Ovary (tissue), 9 donors: Measurements from ENCODE around the gene CERCAM. TPM values are rescaled to one million over a fixed set of nuclear protein-coding genes. Genes with fewer than 3 reads are reported as not detected.

Source experiments
- DNase-seq, 5 donors: peaks; one replicate each; pipeline ENCODE4 v3.0.0-alpha.2; 2019 to 2020
- H3K27ac ChIP-seq, 2 donors: fragments of 200-600 bp; one replicate each; pipeline versions ENCODE4 v1.5.1 to v1.8.0; 2019 to 2022
- H3K27me3 ChIP-seq: fragments of 200-600 bp; one replicate; pipeline ENCODE4 v1.8.0; 2022
- H3K36me3 ChIP-seq: fragments of 200-600 bp; sonication (generic); one replicate; pipeline ENCODE4 v1.5.1; 2019
- H3K4me1 ChIP-seq: one replicate; pipeline ENCODE4 v1.8.1; 2013; ENCODE audit warnings: mild to moderate bottlenecking, moderate library complexity; ENCODE audit not compliant: insufficient read depth
- H3K4me3 ChIP-seq: fragments of 200-600 bp; sonication (generic); one replicate; pipeline ENCODE4 v1.5.1; 2017
- H3K9me3 ChIP-seq, 2 donors: fragments of 200-600 bp in 1 of 2; sonication (generic) in 1 of 2; one replicate each; pipeline versions ENCODE4 v1.5.1 to v1.8.1; 2013 to 2019; ENCODE audit warnings: mild to moderate bottlenecking in 1 of 2, moderate library complexity in 1 of 2
- CTCF ChIP-seq, 3 donors: fragments of 450-650 bp in 2 of 3; fragments of 200-600 bp in 1 of 3; IDR thresholded peaks; one replicate each; pipeline versions ENCODE4 v1.5.1 to v1.8.0; 2016 to 2022; ENCODE audit warnings: antibody characterized with exemption in 3 of 3, mild to moderate bottlenecking in 1 of 3
- EP300 ChIP-seq: sonication (generic); formaldehyde crosslinking; IDR thresholded peaks from one replicate; pipeline ENCODE4 v1.6.1; 2017; ENCODE audit warnings: antibody characterized with exemption
- POLR2A ChIP-seq: fragments of 450-650 bp; IDR thresholded peaks from one replicate; pipeline ENCODE4 v1.6.1; 2017; ENCODE audit warnings: antibody characterized with exemption, mild to moderate bottlenecking, moderate library complexity
- WGBS, 3 donors: extraction: QIAGEN DNeasy Blood & Tissue Kit in 1 of 3; methylation state at CpG; one replicate each; pipeline versions ENCODE4 v1.1.5 to v1.1.7; 2013 to 2017; 5-methylcytosine and 5-hydroxymethylcytosine counted together
- intact Hi-C, 4 donors: fragments of 100-400 bp; cut with DNase I; formaldehyde crosslinking; loops; one replicate each; pipeline versions ENCODE4 v1.11.0 to v1.15.1; 2022 to 2023
- polyA plus RNA-seq, 2 donors: library from polyadenylated mRNA; stranded (reverse); fragments of 200-250 nt in 1 of 2; fragments of 350-450 nt in 1 of 2; fragmentation: Illumina TruSeq in 1 of 2; extraction: RNeasy Lipid Tissue Mini Kit (QIAGEN cat#74804) in 1 of 2; gene quantifications; one replicate each; pipeline ENCODE4 v1.2.3, GENCODE V29; 2013 to 2014
- total RNA-seq, 7 donors: library from RNA; depleted of rRNA in 2 of 7; stranded (reverse); fragments of >200 nt in 2 of 7; fragmentation: NEBNext Ultra II Directional in 3 of 7; extraction: Animal tissue kit (Norgen Biotek cat#: 25700) in 3 of 7; gene quantifications; one replicate each; pipeline versions ENCODE4 v1.1.0 to v1.2.4, GENCODE V29; 2016 to 2023
- donor health status: DM: no; HTN: no; CAD: no; lungs with moderate emphysema.
- donor health status: DM: no; HTN: no; CAD: no.
- donor health status: Bipolar disorder and iron deficiency.
- donor health status: DM: yes; HTN: yes; CAD: no.
- donor health status: DM: no; HTN: no; CAD: no.
- donor health status: DM: yes; HTN: yes; CAD: no.

The CERCAM gene
- total and polyA plus RNA-seq, 9 donors: 19.6 to 63.9 (median 38.1) TPM

DNA sequence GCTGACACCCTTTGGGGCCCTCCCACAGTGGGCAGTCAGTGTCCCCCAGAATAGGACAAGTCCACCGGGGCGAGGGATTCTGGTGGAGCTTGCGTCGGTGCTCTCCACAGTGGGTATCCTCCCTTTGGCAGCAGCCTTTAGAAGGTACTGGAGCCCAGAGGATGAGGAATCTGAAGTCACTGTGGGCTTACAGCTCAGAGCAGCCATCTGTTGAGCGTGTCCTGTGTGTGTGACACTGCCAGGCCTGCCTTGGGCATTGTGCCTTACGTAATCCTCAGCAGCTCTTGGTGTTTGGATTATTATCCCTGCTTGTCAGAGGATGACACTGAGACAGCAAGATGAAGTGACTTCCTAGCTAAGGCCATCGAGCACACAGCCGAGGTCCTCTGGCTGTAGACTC, 36.9 kb upstream of the CERCAM start:
- WGBS, 3 donors: 84 to 86% (median 85%) methylated on average over 8 of the region's 8 CpGs
- DNase-seq: no peak
- Histone ChIP-seq H3K27me3 (no peaks in the 10 kb centered on the region), H3K9me3 (no peaks in the 10 kb centered on the region), H3K4me1 (no peaks in the 10 kb centered on the region), H3K27ac (no peak overlapping the region), H3K4me3 (no peak overlapping the region), H3K36me3 (no peaks in the 10 kb centered on the region)
- intact Hi-C loops: no loop called here
- TF ChIP-seq POLR2A (no peak), EP300 (no peak), CTCF (IDR thresholded peaks at IDR 0.05) (no peak)

DNA sequence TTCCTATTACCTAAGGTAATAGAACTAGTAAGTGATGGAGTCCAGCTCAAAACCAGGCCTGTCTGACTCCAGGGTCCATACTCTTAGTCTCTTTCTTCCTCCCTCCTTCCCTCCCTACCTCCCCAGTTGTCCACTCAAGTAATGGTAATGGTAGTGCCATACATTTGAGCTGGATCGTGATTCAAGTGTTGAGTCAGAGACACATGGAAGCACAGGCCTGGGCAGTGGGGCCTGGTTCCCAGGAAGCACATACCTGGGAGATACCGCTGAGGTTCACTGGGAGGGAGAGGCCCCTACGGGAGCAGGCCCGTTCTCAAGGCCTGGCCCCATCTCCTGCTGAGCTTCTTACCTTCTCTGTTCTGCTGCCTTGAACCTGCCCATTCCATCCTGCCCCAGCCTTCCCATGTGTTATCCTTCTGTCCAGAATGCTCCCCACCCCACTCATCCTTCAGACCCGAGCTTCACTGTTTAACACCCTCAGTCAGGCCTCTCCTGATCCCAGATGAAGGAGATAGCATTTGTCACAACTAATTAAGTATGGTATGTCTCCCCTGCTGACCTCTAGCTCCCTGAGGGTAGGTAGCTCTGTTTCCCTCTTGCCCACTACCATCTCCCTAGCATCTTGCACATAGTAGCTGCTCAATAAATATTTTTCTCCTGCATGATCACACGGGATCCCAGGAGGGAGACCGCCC, 35.7 kb upstream of the CERCAM start:
- H3K36me3 ChIP-seq: no peaks in the 10 kb centered on the region
- WGBS, 3 donors: 81 to 85% (median 84%) methylated on average over 7 of the region's 7 CpGs

DNA sequence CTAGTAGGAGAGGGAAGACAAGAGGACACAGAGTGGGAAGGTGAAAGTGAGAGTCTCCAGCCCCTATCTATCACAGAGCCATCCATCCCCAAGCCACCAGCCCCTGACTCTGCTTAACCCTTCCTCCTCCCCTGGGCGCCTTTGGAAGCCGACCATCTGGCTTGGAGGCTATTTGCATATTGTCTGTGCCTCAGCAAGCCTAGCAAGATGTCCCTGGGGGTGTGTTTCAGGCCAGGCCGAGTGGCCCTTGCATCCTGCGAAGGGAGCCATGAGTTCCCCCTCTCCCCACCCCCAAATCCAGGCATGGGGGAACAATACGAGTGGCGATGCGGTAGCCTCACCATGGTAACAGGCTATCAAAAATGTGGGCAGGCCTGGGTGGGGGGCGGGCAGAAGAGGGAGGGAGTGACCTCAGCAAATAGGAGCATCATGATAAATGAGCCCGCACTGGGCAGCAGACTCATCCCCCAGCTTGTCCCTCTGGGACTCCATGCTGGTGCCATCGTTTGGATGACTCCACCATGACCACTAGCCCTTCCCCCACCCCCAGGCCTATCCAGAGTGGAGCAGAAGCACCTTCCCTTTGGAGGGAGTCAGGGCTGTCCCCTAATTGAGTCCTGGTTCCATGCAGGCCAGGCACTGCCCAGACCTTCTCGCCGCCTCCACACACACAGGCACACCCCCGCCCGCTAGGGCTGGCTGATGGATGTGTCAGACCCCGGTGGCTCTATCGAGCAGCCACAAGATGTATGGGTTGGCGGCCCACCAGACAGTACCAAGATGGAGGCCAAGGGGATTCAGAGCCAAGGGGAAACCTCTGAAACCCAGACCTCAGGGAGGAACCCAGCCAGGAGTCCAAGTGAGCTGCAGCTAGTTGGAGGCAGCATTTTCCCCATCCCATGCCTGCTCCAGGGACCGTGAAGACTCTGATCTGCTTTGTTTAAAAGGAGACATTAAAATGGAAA, 34.9 kb upstream of the CERCAM start:
- Histone ChIP-seq H3K27me3 (no peaks in the 10 kb centered on the region), H3K4me1 (no peaks in the 10 kb centered on the region), H3K9me3 (no peaks in the 10 kb centered on the region), H3K4me3 (no peak overlapping the region), H3K27ac (no peak overlapping the region), H3K36me3 (no peaks in the 10 kb centered on the region)
- TF ChIP-seq EP300: no peak
- TF ChIP-seq CTCF (IDR thresholded peaks at IDR 0.05): no peak
- TF ChIP-seq POLR2A: no peak
- intact Hi-C loops: no loop called here
- WGBS, 3 donors: 70 to 74% (median 74%) methylated on average over 17 to 18 of the region's 18 CpGs
- no peak for DNase-seq

More for the DNA sequence above, 35.7 kb upstream of the CERCAM start:
- no peaks in the 10 kb centered on the region for H3K9me3 ChIP-seq
- no peak overlapping the region for H3K4me3 ChIP-seq
- H3K4me1 ChIP-seq: no peaks in the 10 kb centered on the region
- TF ChIP-seq POLR2A: no peak
- TF ChIP-seq CTCF (IDR thresholded peaks at IDR 0.05): no peak
- no peak for TF ChIP-seq EP300
- no peak overlapping the region for H3K27ac ChIP-seq
- no peaks in the 10 kb centered on the region for H3K27me3 ChIP-seq
- DNase-seq: no peak
- intact Hi-C loops: no loop called here

DNA sequence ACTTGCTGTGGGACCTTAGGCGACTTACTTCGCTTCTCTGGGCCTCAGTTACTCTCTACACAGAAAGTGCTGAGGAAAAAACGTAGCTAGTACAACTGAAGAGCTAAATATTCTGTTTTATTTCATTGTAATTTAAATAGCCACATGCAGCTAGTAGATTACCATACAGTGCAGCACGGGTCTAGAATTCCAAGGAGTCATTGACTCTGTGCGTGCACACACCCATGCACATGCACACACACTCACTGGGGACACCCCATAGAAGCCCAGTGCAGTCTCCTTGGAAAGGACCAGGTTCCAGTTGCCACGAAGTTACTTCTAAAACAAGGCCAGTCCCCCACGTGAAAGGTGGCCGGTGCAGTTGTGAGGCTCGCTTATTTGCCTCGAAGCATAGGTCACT, 32.5 kb upstream of the CERCAM start:
- no peaks in the 10 kb centered on the region for H3K4me1 ChIP-seq
- H3K27ac ChIP-seq: no peak overlapping the region
- no peak for TF ChIP-seq POLR2A
- no peak for TF ChIP-seq CTCF (IDR thresholded peaks at IDR 0.05)
- no peak for TF ChIP-seq EP300
- H3K9me3 ChIP-seq: no peaks in the 10 kb centered on the region
- intact Hi-C loops: no loop called here
- H3K27me3 ChIP-seq: no peaks in the 10 kb centered on the region
- no peak for DNase-seq
- no peaks in the 10 kb centered on the region for H3K36me3 ChIP-seq
- no peak overlapping the region for H3K4me3 ChIP-seq
- WGBS, 3 donors: 87 to 90% (median 90%) methylated on average over 9 to 10 of the region's 10 CpGs
